Loucy (cell line): ENCODE data around the gene CA5A.
"Not testable (repeated sequence)": the region's sequence is repeated elsewhere in the genome, so short reads cannot be mapped to it uniquely, and the experiment has no call there.

Experiments used
- CTCF ChIP-seq: fragments of 200-600 bp; sonication (generic); conservative IDR thresholded peaks from 2 replicates; pipeline ENCODE4 v1.5.1; 2014; ENCODE audit warnings: mild to moderate bottlenecking, antibody characterized with exemption, low read length
- EZH2phosphoT487 ChIP-seq: fragments of 200-600 bp; IDR thresholded peaks from 2 replicates; pipeline ENCODE4 v1.6.1; 2018; ENCODE audit warnings: antibody characterized with exemption, mild to moderate bottlenecking, moderate library complexity, borderline replicate concordance

- not testable (repeated sequence) for TF ChIP-seq CTCF, EZH2phosphoT487
Measured at GRCh38 chr16:87934752-87935425, 1.4 kb downstream of the CA5A start.
